ENCODE results near the gene RDX. TPM values are rescaled to one million over a fixed set of nuclear protein-coding genes. Genes with fewer than 3 reads are reported as not detected.

RDX gene
- total RNA-seq (ENCODE audit: unreplicated experiment): 225 TPM
- long read RNA-seq, full-length matches to known transcripts: 5 of 50 reads
- long read RNA-seq, partial matches to known transcripts: 34 of 50 reads
- long read RNA-seq, other reads (novel, unspliced or antisense): 11 of 50 reads

GRCh38 chr11:110296226-110297075 is at the start of gene RDX:
RDX (minus strand) TSS chr11:110296614; CDS start chr11:110279692, 16,922 bp downstream.
- H3K27me3 Mint-ChIP-seq (ENCODE audit: unreplicated experiment): peaks cover 5% of the 10 kb centered on the region

GRCh38 chr11:110345743-110346142 is 49.3 kb upstream of the RDX start:
- Mint-ChIP-seq H3K4me1 (ENCODE audit: unreplicated experiment) (peaks cover 25% of the 10 kb centered on the region), H3K36me3 (ENCODE audit: low read depth, unreplicated experiment) (no peaks in the 10 kb centered on the region), H3K27me3 (ENCODE audit: unreplicated experiment) (peaks cover 4% of the 10 kb centered on the region), H3K4me3 (ENCODE audit: unreplicated experiment) (no peak overlapping the region), H3K9me3 (ENCODE audit: unreplicated experiment) (no peaks in the 10 kb centered on the region), H3K27ac (ENCODE audit: unreplicated experiment) (peak overlapping the region; percentile 61)
- TF ChIP-seq CTCF (IDR thresholded peaks at IDR 0.05; ENCODE audit: unreplicated experiment): no peak
- DNase-seq (ENCODE audit: low spot score): no peak

More at GRCh38 chr11:110296226-110297075, at the start of gene RDX:
- Mint-ChIP-seq H3K27ac (ENCODE audit: unreplicated experiment) (peak within 1 kb of the TSS; percentile 86), H3K9me3 (ENCODE audit: unreplicated experiment) (no peaks in the 10 kb centered on the region), H3K4me3 (ENCODE audit: unreplicated experiment) (peak within 1 kb of the TSS; percentile 96), H3K36me3 (ENCODE audit: low read depth, unreplicated experiment) (peaks cover 3% of the 10 kb centered on the region), H3K4me1 (ENCODE audit: unreplicated experiment) (peaks cover 33% of the 10 kb centered on the region)
- DNase-seq (ENCODE audit: low spot score): peak; percentile 71
- no peak for TF ChIP-seq CTCF (IDR thresholded peaks at IDR 0.05; ENCODE audit: unreplicated experiment)

GRCh38 chr11:110340436-110340835 is 44.0 kb upstream of the RDX start:
- H3K4me1 Mint-ChIP-seq (ENCODE audit: unreplicated experiment): no peaks in the 10 kb centered on the region
- H3K27ac Mint-ChIP-seq (ENCODE audit: unreplicated experiment): no peak overlapping the region
- H3K27me3 Mint-ChIP-seq (ENCODE audit: unreplicated experiment): peaks cover 4% of the 10 kb centered on the region
- H3K9me3 Mint-ChIP-seq (ENCODE audit: unreplicated experiment): no peaks in the 10 kb centered on the region
- no peak overlapping the region for H3K4me3 Mint-ChIP-seq (ENCODE audit: unreplicated experiment)
- no peak for DNase-seq (ENCODE audit: low spot score)
- TF ChIP-seq CTCF (IDR thresholded peaks at IDR 0.05; ENCODE audit: unreplicated experiment): no peak
- no peaks in the 10 kb centered on the region for H3K36me3 Mint-ChIP-seq (ENCODE audit: low read depth, unreplicated experiment)

GRCh38 chr11:110339456-110340250 is 43.2 kb upstream of the RDX start:
- Mint-ChIP-seq H3K4me3 (ENCODE audit: unreplicated experiment) (no peak overlapping the region), H3K36me3 (ENCODE audit: low read depth, unreplicated experiment) (no peaks in the 10 kb centered on the region), H3K27me3 (ENCODE audit: unreplicated experiment) (peaks cover 4% of the 10 kb centered on the region), H3K4me1 (ENCODE audit: unreplicated experiment) (no peaks in the 10 kb centered on the region), H3K27ac (ENCODE audit: unreplicated experiment) (no peak overlapping the region), H3K9me3 (ENCODE audit: unreplicated experiment) (no peaks in the 10 kb centered on the region)
- no peak for DNase-seq (ENCODE audit: low spot score)
- no peak for TF ChIP-seq CTCF (IDR thresholded peaks at IDR 0.05; ENCODE audit: unreplicated experiment)

Data from endothelial cell (in vitro differentiated cells).